Left colon (tissue), 2 donors: ENCODE results near the gene C17orf50. TPM values are rescaled to one million over a fixed set of nuclear protein-coding genes. Genes with fewer than 3 reads are reported as not detected.
"Not testable (repeated sequence)": the region's sequence is repeated elsewhere in the genome, so short reads cannot be mapped to it uniquely, and the experiment has no call there.

Experiments used
- ATAC-seq: fragments of 200-7000 bp; cut with Tn5 transposase; one replicate; pipeline ENCODE4 v1.9.1; 2020; ENCODE audit warnings: mild to moderate bottlenecking, moderate library complexity
- DNase-seq, 2 donors: peaks; one replicate each; pipeline ENCODE4 v3.0.0-alpha.2; 2020
- intact Hi-C, 2 donors: fragments of 100-400 bp; cut with DNase I in 1 of 2; cut with micrococcal nuclease in 1 of 2; formaldehyde crosslinking; loops; one replicate each; pipeline versions ENCODE4 v1.11.2 to v1.14.0; 2022; cut with DNase I, micrococcal nuclease
- total RNA-seq, 2 donors: library from RNA; stranded (reverse); fragmentation: NEBNext Ultra II Directional; extraction: Animal tissue kit (Norgen Biotek cat#: 25700); gene quantifications; one replicate each; pipeline ENCODE4 v1.2.1, GENCODE V29; 2021
- donor health status: DM: no; HTN: no; CAD: no.
- donor health status: DM: yes; HTN: yes; CAD: no.

Gene C17orf50
- total RNA-seq, 2 donors from 2014 or later = not detected

DNA sequence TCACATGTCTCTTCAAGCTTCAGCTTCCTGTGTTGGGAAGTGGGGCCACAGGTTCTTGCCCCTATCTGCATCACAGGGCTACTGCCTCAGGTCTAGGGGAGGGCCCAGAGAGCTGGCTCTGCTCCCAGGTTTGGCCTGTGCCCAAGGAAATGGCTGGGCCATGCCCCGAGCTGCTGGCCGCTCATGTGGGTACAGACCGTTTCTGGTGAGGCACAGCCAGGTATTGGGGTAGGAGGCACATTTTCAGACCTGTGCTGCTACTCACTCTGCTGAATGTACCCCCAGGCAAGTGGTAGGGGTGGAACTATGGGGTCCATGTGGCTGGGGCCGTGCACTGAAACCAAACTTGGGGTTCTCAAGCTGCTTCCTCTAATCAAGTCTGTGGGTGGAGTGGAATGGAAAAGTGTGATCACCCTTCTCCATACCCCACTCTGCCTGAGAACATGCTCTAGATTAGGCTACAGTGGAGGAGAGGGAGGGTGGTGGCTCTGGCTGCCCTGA is 12.3 kb upstream of the C17orf50 start:
- DNase-seq (peak in 1 of 2 donors; percentile 18), ATAC-seq (peak; percentile 44)
- intact Hi-C loops = loop anchor here in 1 of 2 donors (10.0 kb wide), 2 partner anchors 134 to 434 kb away; no protein-coding TSS in a partner anchor

DNA sequence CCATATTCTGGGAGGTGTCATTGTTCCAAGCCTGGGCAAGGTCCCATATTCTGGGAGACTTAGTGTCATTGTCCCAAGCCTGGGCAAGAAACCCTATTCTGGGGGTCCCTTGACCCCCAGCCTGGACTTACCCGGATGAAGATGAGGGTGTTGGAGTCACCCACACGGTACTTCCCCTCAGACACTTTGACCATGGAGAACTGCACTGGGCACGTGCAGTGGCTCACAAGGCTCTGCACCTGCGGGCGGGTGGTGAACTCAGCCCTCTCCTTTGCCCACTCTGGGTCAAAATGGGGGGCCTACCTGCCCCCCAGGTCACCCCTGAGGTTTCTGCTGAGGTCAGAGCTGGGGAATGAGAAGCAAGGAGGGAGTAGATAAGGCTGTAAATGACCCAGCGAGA is 11.7 kb upstream of the C17orf50 start:
- ATAC-seq (no peak), DNase-seq (no peak)
- intact Hi-C loops = loop anchor here in 1 of 2 donors (10.0 kb wide), 2 partner anchors 134 to 434 kb away; no protein-coding TSS in a partner anchor

DNA sequence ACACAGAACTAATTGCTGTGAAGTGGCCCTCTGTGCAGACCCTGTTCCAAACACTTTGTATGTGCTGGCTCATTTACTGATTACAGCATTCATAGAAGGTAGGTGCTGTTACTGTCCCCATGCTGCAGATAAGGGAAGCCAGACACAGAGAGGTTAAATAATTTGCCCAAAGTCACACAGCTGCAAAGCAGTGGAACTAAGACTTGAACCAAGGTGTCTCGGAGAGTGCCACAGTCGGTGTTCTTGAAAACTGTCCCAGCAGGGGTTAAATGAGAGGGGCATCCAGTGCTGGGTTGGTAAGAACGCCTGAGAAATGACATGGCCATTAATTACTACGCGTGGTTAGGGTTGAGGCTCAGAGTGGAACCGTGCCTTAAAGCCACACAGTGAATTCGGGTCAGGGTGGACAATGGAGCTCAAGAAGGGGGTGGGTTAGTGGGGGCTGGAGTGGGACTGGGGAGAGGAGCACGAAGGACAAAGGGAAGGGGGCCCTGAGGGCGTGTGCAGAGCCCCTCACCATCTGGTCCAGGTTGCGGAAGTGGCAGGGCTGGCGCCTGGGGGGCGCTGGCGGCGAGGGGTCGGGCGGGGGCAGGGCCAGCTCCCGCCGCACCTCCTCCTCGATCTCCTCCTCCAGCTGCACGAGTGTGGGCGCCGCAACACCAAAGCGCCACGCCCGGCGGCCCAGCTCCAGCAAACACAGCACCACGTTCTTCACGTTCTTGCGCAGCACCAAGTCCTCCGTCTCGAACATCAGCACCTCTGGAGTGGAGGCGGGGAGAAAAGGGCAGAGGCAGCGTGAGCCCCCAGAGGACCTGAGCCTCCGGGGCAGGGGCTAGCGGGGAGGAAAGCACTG is 10.9 kb upstream of the C17orf50 start:
- DNase-seq = no peak
- intact Hi-C loops = loop anchor here in 1 of 2 donors (10.0 kb wide), 2 partner anchors 135 to 435 kb away; no protein-coding TSS in a partner anchor
- ATAC-seq = no peak

DNA sequence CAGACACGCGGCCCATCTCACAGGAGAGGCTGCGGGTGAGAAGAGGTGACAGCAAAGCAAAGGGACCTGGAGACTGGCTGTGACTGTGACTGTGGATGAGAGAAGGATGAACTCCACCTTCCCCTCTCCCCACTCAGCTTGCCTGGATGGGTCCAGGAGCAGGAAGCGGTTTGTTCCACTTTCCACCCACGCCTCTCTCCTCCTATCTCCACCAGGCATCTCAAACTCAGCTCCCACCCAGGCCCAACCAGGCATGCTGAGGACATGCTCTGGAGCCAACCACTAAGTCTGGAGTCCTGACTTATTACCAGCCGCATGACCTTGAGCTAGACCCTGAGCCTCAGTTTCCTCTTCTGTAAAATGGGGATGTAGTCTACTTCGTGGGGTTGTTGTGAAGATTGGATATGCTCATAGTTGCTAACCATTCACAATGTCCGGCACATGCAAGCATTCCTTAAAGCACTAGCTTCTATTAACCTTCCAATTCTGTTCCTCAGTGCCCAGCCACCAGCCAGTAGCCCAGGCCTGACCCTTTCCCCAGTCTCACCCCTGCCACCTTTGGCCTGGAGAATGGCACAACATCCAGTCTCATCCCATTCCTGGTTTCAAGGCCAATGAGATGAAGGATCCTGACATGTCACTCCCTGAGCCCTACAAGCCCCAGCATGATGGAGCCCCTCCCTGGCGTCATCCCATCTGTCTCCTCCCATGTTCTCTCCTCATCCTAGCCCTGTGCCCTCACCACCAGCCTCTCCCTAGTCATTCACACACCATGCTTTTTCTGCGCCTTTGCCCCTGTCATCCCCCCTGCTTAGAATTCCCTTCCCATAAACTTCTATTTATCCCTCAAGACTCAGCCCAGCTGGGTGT is 9.9 kb upstream of the C17orf50 start:
- ATAC-seq = no peak
- intact Hi-C loops = no loop called here
- no peak for DNase-seq

DNA sequence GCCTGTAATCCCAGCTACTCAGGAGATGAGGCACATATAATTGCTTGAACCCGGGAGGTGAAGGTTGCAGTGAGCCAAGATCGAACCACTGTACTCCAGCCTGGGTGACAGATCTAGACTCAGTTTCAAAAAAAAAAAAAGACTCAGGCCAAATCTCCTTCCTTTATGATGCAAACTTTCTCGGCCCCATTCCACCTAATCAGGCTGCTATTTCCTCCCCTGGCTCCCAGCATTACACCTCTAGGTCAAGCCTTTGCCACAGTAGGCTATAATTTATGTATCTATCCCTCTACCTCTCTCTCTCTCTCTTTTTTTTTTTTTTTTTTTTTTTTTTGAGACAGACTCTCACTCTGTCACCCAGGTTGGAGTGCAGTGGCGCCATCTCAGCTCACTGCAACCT is 9.1 kb upstream of the C17orf50 start:
- DNase-seq, intact Hi-C loops, ATAC-seq: not testable (repeated sequence)

DNA sequence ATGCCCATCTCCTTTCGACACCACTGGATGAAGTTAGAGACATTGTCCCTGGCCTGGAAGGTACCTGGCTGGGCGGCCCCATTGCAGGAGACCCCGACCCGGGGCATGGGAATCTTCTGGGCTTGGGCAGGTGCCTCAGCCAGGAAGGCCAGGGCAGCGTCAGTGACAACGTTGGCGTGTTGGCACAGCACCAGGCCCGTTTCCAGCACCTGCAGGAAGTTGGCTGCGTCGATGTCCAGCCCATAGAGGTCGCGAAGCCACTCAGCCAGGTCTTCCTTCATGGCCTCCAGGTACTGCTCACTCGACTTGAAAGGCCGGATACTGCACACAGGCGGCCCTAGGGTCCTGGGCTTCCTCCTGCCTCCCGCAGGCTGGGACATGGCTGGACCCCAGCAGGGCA is 8.2 kb upstream of the C17orf50 start:
- ATAC-seq = peak; percentile 53
- intact Hi-C loops = no loop called here
- no peak for DNase-seq

DNA sequence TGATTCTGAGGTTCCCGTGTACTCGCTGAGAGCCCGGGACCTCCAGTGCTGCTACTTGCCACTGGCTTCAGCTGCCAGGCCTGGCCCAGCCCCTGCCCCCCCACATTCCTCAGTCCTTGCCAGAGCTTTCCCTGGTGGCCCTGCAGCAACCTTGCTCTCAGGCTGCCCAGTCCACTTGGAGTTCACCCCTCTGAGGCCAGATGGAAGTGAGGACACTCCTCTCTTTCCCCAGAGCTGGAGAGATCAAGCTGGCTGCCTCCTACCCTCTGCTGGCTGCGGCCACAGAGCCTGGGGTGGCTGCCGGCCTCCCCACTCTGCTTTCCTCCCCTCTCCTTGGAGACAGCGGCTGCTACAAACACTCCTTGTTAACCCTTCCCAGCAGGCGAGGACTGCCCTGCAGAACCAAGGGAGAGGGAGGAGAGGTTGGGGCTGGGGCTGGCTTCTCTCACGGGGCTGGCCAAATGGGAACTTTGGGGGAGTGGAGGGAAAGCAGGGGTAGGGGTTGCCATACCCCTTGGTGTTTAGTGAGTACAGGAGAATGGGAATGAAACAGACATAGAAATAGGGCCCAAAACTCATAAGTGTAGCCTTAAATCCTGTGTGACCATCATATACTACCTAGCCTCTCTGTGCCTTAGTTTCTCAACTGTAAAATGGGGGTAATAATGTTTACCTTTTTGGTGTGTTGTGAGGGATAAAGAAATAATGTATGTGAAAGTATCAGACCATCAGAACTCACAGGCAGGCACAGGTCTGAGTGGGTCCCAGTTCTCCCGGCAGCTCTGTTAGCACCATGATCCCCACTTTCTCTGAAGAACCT is 7.5 kb upstream of the C17orf50 start, which contains the start of gene GAS2L2:
Gene GAS2L2 (minus strand): TSS at position 295 of the 820 bp plus-strand sequence. CDS start 389 bp downstream, outside the sequence.
- ATAC-seq (peak; percentile 15), DNase-seq (no peak)
- intact Hi-C loops = no loop called here

DNA sequence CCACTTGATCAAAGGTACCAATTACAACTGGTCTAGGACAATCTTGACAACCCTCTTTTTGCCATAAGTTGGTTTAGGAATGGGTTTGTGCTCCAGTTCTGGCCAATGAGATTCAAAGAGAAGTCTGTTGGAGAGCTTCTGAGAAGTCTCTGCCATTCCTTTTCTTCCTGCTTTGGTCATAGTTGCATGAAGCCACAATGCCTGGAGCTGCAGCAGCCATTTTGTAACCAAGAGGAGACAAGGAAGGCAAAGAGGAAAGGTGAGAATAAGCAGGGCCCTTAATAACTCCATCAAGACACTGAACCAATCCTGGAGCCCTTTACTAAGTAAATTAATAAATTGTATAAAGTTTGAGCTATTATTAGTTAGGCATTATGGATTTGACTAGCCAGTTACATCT is 3.4 kb upstream of the C17orf50 start:
- intact Hi-C loops = no loop called here
- DNase-seq = no peak
- ATAC-seq = no peak

DNA sequence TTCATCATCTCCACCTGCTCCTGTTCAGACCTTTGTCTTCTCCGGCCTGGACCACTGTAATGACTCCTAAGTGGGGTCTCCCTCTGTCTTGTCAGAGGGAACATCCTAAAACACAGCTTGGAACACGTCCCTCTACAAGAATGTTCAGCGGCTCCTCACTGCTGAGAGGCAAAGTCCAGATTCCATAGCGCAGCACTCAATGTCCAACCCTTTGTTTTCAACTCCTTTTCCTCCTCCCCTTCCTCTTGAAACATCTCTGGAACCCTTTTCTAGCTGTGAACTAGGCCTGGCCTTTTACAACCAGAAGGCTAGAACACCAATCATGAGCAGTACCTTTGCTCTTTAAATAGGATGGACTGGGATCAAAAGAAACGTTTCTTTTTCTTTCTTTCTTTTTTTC is 914 bp downstream of the C17orf50 start:
- DNase-seq (no peak), ATAC-seq (no peak)
- intact Hi-C loops = loop anchor here in 1 of 2 donors (5.0 kb wide), 1 partner anchor 46 kb away; the partner anchor contains the start of gene TAF15

DNA sequence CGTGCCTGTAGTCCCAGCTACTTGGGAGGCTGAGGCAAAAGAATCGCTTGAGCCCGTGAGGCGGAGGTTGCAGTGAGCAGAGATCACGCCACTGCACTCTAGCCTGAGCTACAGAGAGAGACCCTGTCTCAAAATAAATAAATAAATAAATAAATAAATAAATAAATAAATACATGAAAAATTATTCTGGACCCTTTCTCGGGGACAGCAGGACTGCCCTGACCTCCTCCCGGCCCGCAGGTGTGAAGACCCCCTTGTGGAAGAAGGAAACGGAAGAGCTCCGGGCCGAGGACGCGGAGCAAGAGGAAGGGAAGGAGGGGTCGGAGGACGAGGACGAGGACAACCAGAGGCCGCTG is 3.1 kb downstream of the C17orf50 start:
- intact Hi-C loops = loop anchor here (2.0 to 5.0 kb wide), 2 partner anchors 41 to 44 kb away; partner anchors contain the start of gene TAF15 (in 1 of the 2)
- DNase-seq = no peak
- ATAC-seq = no peak

DNA sequence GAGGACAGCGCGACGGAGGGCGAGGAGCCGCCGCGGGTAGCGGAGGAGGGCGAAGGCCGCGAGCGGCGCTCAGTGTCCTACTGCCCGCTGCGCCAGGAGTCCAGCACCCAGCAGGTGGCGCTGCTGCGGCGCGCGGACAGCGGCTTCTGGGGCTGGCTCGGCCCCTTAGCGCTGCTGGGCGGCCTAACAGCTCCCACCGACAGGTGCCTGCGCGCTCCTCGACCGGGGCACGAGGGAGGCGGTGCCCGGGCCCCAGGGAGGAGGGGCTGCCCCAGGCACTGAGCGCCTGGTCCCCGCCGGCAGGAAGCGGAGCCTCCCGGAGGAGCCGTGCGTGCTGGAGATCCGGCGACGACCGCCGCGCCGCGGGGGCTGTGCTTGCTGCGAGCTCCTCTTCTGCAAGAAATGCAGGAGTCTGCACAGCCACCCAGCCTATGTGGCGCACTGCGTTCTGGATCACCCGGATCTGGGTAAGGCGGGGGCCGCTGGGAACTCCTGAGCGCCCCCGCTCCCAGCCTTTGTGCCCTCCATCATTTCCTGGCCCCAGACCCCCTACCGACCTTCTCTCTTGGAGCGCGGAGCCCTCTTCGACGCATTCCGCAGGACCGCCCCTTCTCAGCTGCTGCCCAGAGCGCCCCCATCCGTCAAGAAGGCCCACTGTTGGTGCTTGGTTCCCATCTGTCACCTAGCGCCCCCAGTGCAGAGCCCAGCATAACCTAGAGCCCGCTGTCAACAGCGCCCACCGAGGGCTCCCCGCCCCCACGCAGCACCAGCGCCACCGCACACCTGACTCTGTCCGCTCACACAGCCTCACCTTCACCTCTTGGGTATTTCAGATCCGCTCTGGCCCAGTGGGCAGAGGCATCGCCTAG is 3.7 kb downstream of the C17orf50 start:
- peak; percentile 85 to 93 for DNase-seq
- ATAC-seq = peak; percentile 88
- intact Hi-C loops = loop anchor here (2.0 to 5.0 kb wide), 2 partner anchors 40 to 43 kb away; partner anchors contain the start of gene TAF15 (in 1 of the 2)

DNA sequence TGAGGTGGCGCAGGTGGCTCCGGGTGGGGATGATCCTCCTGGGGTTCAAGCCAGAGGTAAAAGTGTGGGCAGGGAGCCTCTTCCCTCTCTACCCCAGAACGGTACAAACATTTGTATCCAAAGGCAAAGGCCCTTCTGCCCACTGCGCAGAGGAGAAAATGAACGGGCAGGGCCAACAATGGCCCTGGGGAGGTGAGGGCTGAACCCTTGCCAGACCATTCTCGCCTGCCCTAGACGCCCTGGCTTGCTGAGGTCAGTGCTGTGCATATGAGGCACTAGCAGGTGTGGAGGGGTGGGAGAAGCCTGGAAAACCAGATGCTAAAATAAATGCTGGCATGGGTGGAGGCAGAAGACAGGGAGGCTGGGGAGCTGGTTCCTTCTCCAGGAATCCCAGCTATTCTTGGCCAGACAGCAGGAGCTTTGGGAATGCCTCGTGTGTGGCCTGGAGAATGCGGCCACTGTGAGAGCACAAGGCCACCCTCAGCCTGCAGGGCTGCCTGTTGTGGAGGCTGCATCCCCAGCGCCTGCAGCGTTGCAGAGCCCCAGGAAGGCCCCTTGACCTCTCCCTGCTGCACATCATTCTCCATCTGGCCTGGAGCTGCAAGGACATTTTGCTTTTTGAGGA is 4.5 kb downstream of the C17orf50 start:
- ATAC-seq = no peak
- intact Hi-C loops = loop anchor here in 1 of 2 donors (2.0 kb wide), 1 partner anchor 40 kb away; no protein-coding TSS in a partner anchor
- DNase-seq = no peak

DNA sequence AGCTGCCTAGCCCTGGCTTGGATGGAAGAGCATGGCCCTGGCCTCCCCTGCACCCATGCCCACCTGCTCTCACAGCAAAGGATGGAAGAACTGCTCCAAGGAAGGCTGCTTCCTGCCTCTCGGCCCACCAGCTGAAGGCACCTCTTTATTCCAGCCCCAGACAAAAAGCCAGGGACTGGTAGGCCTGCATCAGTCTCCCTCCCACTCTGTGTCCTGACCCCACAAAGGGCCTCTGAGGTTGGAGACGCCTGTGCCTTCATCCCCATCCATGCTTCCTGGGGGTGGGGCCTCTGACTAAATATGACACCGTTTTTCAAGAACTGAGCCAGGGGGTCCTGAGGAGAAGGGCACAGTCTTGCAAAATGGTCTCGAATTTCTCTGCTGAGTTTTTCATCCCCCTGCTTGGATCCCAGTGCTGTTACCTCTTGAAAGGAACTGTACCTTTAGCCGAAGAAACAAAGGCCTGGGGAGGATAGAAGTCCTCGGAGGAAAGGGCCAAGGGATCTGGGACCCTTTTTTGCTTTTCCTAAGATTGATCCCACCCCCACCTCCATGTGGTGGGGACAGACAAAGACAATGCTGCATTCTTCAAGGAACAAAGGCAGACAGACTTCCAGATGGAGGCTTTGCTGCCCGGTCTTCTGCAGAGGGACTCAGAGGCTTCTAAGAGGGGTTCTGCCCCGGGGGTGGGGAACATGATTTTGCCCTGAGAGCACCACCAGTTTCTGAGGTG is 5.2 kb downstream of the C17orf50 start:
- intact Hi-C loops = loop anchor here in 1 of 2 donors (2.0 kb wide), 1 partner anchor 39 kb away; no protein-coding TSS in a partner anchor
- no peak for ATAC-seq
- DNase-seq = no peak

DNA sequence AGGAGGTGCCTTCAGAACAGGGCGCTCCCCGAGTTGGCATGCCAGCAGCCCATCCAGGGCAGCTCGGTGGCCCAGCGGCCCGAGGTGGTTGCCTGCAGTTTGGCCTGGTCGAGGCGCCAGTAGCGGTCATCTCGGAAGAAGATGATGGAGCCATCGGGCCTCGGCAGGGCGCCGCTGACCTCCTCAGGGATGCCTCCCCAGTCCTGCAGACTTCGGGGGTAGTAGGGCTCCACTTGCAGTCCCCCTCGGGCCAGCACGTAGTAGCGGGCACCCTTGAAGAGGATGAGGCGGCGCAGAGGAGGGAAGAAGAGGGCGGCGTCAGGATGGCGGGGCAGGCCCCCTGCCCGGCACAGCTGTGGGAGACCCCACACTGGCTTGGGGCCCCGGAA is 5.8 kb downstream of the C17orf50 start:
- intact Hi-C loops = no loop called here
- no peak for DNase-seq
- ATAC-seq = no peak

DNA sequence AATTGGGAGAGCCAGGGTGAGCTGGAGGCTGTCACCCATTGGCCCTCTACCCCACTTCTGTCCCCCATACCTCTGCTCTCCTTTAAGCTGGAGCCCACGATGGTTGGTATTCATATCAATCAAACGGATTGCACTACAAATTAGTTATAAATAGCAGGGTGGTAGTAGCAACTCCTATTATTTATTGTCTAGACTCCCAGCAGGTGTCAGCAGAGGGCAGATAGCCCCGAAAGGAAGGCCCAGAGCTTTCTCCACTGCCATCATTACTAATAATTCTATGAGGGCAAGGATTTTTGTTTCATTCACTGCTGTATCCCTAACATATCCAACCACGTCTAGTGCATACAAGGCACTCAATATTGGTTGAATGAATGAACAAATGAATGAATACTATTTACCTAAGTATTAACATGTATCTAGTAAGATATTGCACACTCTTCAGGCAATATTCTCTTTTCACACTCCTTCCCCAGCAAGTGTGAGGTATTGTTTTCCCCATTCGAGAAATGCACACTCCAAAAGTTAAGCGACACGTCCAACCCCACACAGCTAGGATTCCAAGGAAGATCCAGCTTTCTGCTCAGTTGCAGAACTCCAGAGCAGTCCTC is 6.3 kb downstream of the C17orf50 start:
- DNase-seq (no peak), ATAC-seq (no peak)
- intact Hi-C loops = no loop called here

DNA sequence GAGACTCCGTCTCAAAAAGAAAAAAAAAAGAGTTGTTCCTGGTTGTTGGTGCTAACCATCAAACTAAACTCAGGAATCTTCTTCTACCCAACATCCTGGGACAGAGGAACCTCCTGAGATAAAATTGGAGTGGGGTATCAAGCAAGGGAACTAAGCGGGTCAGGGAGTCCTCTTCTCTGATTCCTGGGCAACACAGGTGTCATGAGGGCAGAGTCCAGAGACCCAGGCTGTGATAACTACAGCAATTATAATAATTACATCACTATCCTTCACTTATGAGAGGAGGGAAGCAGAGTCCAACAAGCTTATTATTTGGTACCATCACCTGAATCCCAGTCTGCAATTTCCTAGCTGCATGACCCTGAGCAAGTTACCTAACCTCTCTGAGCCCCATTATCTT is 8.1 kb downstream of the C17orf50 start:
- DNase-seq (no peak), ATAC-seq (no peak)
- intact Hi-C loops = no loop called here
